Left forelimb (tissue), 1 donor: ENCODE results near the gene SAMD4B.

Experiments used
- DNase-seq: peaks from one replicate; pipeline ENCODE4 v3.0.0-alpha.2; 2018; ENCODE audit warnings: low spot score

SAMD4B gene

GRCh38 chr19:39409208-39410016 lies 67.2 kb downstream of the SAMD4B start:
- peak; percentile 91 for DNase-seq

- no peak for DNase-seq
Measured at GRCh38 chr19:39410017-39410830, 68.0 kb downstream of the SAMD4B start.

- no peak for DNase-seq
Measured at GRCh38 chr19:39410831-39411080, 68.5 kb downstream of the SAMD4B start.

DNA sequence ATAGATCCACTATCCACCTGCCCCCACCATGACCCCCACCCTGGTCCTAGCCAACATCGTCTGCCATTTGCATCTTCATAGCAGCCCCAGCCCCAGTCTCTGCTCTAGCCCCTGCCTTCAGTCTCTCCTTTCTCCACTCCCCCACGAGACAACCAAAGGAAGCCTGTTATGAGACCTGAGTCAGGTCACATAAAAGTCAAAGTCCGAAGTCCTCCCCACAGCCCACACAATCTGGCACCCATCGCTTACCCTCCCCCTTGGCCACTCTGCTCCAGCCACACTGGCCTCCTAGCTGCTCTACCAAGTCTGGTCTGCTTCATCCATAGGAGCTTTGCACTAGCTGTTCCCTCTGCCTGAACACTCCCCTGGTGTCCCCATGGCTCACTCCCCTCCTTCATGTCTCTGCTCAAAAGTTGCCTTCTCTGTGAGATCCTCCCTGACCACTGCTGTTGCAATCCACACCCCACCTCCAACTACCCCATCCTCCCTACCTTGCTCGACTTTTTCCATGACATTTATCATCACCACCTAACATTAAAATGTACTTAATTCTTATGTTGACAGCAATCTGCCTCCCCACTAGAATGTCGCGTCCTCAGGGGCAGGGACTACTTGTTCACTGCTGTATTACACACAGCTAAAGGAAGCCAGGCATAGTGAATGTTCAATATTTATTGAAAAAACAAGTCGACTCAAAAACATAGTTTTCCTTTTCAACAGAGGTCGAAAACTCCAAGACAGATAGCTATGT lies 69.0 kb downstream of the SAMD4B start:
- DNase-seq: no peak

GRCh38 chr19:39411832-39412099 lies 69.5 kb downstream of the SAMD4B start:
- DNase-seq: peak; percentile 89

GRCh38 chr19:39412100-39412866 lies 70.1 kb downstream of the SAMD4B start, which contains the start of gene PLEKHG2:
Gene PLEKHG2 (plus strand): TSS chr19:39412669. CDS start chr19:39414087, 1,418 bp downstream.
- DNase-seq: peak; percentile 100

DNA sequence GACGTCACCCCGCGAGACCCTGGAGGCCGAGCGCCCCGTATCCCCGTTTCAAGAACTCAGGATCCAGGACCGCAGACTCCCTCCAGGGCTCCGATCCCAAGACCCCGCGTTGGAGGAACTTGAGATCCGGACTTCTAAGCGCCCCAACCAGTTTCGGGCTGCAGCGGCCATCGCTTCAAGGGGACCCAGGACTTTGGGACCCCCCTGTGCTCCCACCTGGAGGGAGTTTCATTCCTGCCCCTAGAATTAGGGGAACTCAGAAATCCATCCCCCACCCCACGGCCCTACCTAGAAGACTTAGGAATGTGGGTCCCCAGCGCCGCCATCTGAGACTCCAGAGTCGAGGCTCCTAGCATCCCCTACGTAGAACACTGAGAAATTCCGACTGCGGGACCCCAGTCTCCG lies 70.6 kb downstream of the SAMD4B start:
- no peak for DNase-seq

GRCh38 chr19:39413272-39413910 lies 71.2 kb downstream of the SAMD4B start:
- peak; percentile 89 for DNase-seq

DNA sequence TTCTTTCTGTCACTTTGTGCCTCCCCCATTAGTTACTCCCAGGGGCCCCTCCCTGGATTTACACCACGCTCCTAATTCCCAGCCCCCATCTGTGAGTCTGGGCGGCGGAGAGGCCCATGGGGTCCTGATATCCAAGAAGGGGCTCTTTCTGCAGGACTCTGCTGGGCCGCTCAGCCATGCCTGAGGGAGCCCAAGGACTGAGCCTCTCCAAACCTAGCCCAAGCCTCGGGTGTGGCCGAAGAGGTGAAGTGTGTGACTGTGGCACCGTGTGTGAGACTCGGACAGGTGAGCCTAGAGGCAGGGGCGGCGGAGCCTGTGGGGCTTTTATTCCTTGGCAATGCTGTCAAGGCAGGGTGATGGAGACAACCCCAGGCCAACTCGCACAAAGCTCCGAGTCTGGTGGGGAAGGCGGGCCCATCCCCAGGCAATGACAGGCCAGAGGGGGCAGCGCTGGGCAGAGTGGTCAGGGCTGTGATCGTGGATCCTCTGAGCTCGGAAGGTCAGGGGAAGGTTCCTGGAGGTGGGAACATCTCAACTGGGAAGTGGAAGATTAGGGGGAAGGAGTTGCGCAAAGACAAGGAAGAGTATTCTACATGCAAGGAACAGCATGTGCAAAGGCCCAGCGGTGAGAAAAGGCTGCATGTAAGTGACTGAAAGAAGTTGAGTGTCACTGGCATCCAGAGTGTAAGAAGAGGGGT lies 71.8 kb downstream of the SAMD4B start:
- DNase-seq: no peak

DNA sequence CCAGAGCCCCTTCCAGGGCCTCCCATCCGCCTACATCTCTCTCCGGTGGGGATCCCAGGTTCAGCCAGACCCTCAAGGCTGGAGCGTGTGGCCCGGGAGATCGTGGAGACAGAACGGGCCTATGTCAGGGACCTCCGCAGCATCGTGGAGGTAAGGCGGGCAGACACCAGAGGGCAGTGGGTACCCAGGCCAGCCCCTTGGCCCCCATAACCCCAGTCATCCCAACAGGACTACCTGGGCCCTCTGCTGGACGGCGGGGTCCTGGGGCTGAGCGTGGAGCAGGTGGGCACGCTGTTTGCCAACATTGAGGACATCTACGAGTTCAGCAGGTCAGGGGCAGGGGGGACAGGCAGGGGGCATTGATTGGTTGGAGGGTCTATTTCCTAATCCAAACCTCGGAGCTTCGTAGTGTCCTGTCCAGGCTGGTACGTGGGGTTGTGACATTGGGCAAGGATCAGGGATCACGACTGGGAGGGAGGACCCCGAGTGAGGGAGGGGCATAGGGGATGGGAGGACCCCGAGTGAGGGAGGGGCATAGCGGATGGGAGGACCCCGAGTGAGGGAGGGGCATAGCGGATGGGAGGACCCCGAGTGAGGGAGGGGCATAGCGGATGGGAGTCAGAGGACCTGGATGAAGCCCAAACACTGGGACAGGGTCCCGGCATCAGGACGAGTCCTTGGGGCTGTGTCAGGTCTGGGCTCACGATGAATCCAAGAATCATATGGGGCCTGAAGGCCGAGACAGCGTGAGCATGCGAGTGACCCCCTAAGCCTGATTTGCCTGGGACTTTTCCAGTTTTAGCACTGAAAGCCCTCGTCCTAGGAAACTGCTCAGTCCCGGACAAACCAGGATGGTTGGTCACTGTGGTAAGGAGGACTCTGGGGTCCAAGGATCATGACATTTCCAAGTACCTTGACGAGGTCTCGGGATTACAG lies 73.2 kb downstream of the SAMD4B start:
- DNase-seq: no peak

- no peak for DNase-seq
Measured at GRCh38 chr19:39416152-39417120, 74.2 kb downstream of the SAMD4B start.

DNA sequence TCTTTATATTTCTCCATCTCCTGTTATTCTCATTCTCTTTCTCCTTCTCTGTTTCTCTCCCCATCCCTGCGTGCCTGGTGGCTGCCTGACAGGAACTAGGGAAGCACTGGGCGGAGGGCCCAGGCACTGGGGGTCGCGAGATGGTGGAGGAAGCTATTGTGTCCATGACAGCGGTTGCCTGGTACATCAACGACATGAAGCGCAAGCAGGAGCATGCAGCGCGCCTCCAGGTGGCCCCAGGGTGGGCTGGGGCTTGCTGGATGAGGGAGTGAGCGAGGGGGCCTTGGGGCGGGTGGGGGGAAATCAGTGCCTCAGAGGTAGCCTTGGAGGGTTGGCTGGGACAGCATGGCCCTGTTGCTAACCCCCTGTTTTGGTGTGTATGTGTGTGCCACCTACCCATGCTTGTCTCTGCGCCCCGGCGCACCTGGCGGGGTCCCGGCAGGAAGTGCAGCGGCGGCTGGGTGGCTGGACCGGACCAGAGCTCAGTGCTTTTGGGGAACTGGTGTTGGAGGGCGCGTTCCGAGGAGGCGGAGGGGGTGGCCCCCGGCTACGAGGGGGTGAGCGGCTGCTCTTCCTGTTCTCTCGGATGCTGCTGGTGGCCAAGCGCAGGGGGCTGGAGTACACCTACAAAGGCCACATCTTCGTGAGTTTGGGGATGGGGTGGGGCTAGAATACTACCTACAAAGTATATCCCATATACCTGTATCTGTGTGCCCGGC lies 75.4 kb downstream of the SAMD4B start:
- no peak for DNase-seq

- no peak for DNase-seq
Measured at GRCh38 chr19:39419003-39419402, 76.8 kb downstream of the SAMD4B start.

- DNase-seq: no peak
Measured at GRCh38 chr19:39420769-39421168, 78.5 kb downstream of the SAMD4B start.

DNA sequence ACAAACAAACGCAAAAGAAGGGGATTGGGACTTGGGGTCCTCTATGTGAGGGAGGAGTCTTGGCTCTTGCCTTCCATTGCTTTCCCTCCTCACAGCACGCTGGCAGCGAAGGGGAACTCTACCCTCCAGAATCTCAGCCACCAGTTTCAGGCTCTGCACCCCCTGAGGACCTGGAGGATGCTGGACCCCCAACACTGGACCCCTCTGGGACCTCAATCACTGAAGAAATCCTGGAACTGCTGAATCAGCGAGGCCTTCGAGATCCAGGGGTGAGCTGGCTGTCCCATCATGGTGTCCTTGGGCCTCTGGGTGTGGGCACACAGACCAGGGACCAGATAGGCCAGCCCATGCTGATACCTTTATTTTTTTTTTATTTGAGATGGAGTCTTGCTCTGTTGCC lies 79.8 kb downstream of the SAMD4B start:
- no peak for DNase-seq

GRCh38 chr19:39423258-39424086 lies 81.3 kb downstream of the SAMD4B start:
- no peak for DNase-seq

DNA sequence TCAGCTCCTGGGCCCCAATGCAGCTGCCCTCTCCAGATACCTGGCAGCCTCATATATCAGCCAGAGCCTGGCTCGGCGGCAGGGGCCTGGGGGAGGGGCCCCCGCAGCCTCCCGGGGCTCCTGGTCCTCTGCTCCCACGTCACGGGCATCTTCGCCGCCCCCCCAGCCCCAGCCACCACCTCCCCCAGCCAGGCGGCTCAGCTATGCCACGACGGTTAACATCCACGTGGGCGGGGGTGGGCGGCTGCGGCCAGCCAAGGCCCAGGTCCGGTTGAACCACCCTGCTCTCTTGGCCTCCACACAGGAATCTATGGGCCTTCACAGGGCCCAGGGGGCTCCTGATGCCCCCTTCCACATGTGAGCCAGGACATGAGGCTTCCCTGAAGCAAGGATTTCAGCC lies 82.7 kb downstream of the SAMD4B start:
- no peak for DNase-seq
